WTC11 (cell line): Measurements from ENCODE around the gene SCO2.

Experiments
- CTCF ChIP-seq: fragments of 200-600 bp; IDR thresholded peaks from 2 replicates; pipeline ENCODE4 v1.8.0; 2022; ENCODE audit warnings: antibody characterized with exemption
- FOXK1 ChIP-seq: sonication (generic); formaldehyde crosslinking; IDR thresholded peaks from 2 replicates; pipeline ENCODE4 v1.8.0; 2022; ENCODE audit warnings: mild to moderate bottlenecking, moderate library complexity, missing genetic modification reagents
- GRHL2 ChIP-seq: fragments of 250-450 bp; sonication (Bioruptor Pico); IDR thresholded peaks from 2 replicates; pipeline ENCODE4 v1.8.0; 2022; ENCODE audit warnings: mild to moderate bottlenecking, moderate library complexity; ENCODE audit not compliant: insufficient replicate concordance, severe bottlenecking
- MAX ChIP-seq: sonication (generic); formaldehyde crosslinking; IDR thresholded peaks from 2 replicates; pipeline ENCODE4 v1.8.0; 2022; ENCODE audit warnings: mild to moderate bottlenecking, missing genetic modification reagents
- MYBL2 ChIP-seq: sonication (generic); formaldehyde crosslinking; IDR thresholded peaks from 2 replicates; pipeline ENCODE4 v1.8.1; 2023; ENCODE audit warnings: mild to moderate bottlenecking, moderate library complexity, missing genetic modification reagents
- NFYB ChIP-seq: sonication (generic); formaldehyde crosslinking; conservative IDR thresholded peaks from 2 replicates; pipeline ENCODE4 v1.8.0; 2022; ENCODE audit warnings: low read depth, missing genetic modification reagents
- NR1H2 ChIP-seq: sonication (generic); formaldehyde crosslinking; IDR thresholded peaks from 2 replicates; pipeline ENCODE4 v1.9.0; 2021; ENCODE audit warnings: mild to moderate bottlenecking, moderate library complexity, missing genetic modification reagents
- SP1 ChIP-seq: sonication (generic); formaldehyde crosslinking; conservative IDR thresholded peaks from 2 replicates; pipeline ENCODE4 v1.8.1; 2022; ENCODE audit warnings: missing genetic modification reagents
- TEAD4 ChIP-seq: sonication (generic); formaldehyde crosslinking; IDR thresholded peaks from 2 replicates; pipeline ENCODE4 v1.8.0; 2022; ENCODE audit warnings: mild to moderate bottlenecking, missing genetic modification reagents
- USF1 ChIP-seq: sonication (generic); formaldehyde crosslinking; IDR thresholded peaks from 2 replicates; pipeline ENCODE4 v1.8.0; 2022; ENCODE audit warnings: mild to moderate bottlenecking, missing genetic modification reagents
- USF2 ChIP-seq: sonication (generic); formaldehyde crosslinking; IDR thresholded peaks from 2 replicates; pipeline ENCODE4 v1.8.1; 2023; ENCODE audit warnings: mild to moderate bottlenecking, missing genetic modification reagents, moderate library complexity
- ZNF425 ChIP-seq: fragments of 250-450 bp; sonication (Bioruptor Pico); conservative IDR thresholded peaks from 2 replicates; pipeline ENCODE4 v1.9.0; 2021; ENCODE audit warnings: mild to moderate bottlenecking
- TF ChIP-seq, protein P1 (sequence below): sonication (generic); formaldehyde crosslinking; conservative IDR thresholded peaks from 2 replicates; pipeline ENCODE4 v1.8.1; 2022; ENCODE audit warnings: mild to moderate bottlenecking, missing genetic modification reagents
- TF ChIP-seq, protein P2 (sequence below): sonication (generic); formaldehyde crosslinking; IDR thresholded peaks from 2 replicates; pipeline ENCODE4 v1.8.1; 2022; ENCODE audit warnings: missing genetic modification reagents, borderline replicate concordance

DNA sequence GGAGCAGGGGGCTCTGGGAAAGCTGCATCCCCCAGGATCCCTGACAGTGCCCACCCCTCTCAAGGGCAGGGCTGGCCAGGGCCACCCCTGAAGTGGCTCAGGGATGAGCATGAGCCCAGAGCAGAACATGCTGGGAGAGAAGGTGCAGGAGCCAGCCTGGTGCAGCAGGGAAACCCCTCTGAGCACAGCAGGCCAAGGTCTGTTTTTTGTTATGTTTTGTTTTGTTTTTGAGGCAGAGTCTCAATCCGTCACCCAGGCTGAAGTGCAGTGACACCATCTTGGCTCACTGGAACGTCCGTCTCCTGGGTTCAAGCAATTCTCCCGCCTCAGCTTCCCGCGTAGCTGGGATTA is 49.8 kb downstream of the SCO2 start:
- TF ChIP-seq, protein P1, sequence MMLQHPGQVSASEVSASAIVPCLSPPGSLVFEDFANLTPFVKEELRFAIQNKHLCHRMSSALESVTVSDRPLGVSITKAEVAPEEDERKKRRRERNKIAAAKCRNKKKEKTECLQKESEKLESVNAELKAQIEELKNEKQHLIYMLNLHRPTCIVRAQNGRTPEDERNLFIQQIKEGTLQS (CRISPR knock-in tag), result no peak
- TF ChIP-seq ZNF425 (CRISPR knock-in tag), result no peak
- no peak for TF ChIP-seq CTCF
- no peak for TF ChIP-seq FOXK1 (CRISPR knock-in tag)
- TF ChIP-seq MYBL2 (CRISPR knock-in tag), result no peak
- no peak for TF ChIP-seq USF1
- TF ChIP-seq MAX (CRISPR knock-in tag), result no peak
- no peak for TF ChIP-seq NFYB
- TF ChIP-seq NR1H2 (CRISPR knock-in tag), result no peak
- no peak for TF ChIP-seq GRHL2 (CRISPR knock-in tag)
- no peak for TF ChIP-seq USF2
- TF ChIP-seq TEAD4 (CRISPR knock-in tag), result no peak
- TF ChIP-seq, protein P2, sequence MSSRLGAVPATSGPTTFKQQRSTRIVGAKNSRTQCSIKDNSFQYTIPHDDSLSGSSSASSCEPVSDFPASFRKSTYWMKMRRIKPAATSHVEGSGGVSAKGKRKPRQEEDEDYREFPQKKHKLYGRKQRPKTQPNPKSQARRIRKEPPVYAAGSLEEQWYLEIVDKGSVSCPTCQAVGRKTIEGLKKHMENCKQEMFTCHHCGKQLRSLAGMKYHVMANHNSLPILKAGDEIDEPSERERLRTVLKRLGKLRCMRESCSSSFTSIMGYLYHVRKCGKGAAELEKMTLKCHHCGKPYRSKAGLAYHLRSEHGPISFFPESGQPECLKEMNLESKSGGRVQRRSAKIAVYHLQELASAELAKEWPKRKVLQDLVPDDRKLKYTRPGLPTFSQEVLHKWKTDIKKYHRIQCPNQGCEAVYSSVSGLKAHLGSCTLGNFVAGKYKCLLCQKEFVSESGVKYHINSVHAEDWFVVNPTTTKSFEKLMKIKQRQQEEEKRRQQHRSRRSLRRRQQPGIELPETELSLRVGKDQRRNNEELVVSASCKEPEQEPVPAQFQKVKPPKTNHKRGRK, result no peak
- TF ChIP-seq SP1 (CRISPR knock-in tag), result no peak
